Measurements from ENCODE around the gene LCN6. TPM values are rescaled to one million over a fixed set of nuclear protein-coding genes. Genes with fewer than 3 reads are reported as not detected.
"Not testable (repeated sequence)": the region's sequence is repeated elsewhere in the genome, so short reads cannot be mapped to it uniquely, and the experiment has no call there.

Gene LCN6
- total RNA-seq, 1 donor = not detected

DNA sequence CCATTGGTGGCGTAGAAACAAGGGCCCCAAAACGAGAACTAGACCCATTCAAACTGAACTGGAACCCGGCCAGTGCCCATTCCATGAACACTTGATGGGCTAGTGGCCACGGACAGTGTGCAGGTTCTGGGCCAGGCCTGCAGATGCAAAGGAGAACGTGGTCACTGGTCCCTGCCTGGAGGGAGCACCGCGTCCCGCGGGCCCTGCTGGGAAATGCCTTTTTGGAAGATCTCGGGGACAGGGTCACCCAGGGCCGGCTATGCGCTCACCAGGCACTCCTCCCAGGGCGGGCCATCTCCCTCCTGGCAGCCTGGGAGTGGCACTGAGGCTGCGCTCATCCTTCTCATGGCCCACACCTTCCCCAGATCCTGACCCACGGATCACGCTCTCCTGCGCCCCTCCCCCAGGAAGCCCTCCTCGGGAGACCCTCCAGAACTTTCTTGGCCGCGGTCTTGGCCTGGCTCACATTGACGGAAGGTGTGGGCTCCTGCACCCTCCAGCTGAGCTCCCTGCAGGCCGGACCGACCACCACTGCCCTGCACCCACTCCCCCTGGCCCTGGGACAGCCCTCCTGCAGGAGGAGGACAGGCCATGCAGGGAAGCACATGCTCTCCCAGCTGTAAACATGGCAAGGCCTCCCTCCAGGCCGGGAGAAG lies 38.7 kb downstream of the LCN6 start:
- H3K4me3 ChIP-seq (ENCODE audit: low read length) = no peak overlapping the region
- no peaks in the 10 kb centered on the region for H3K9me3 ChIP-seq (ENCODE audit: low read depth, low read length)
- peaks cover 26% of the 10 kb centered on the region for H3K27me3 ChIP-seq (ENCODE audit: insufficient read depth, low read length)
- peaks cover 23% of the 10 kb centered on the region for H3K4me1 ChIP-seq (ENCODE audit: insufficient read depth, low read length)

DNA sequence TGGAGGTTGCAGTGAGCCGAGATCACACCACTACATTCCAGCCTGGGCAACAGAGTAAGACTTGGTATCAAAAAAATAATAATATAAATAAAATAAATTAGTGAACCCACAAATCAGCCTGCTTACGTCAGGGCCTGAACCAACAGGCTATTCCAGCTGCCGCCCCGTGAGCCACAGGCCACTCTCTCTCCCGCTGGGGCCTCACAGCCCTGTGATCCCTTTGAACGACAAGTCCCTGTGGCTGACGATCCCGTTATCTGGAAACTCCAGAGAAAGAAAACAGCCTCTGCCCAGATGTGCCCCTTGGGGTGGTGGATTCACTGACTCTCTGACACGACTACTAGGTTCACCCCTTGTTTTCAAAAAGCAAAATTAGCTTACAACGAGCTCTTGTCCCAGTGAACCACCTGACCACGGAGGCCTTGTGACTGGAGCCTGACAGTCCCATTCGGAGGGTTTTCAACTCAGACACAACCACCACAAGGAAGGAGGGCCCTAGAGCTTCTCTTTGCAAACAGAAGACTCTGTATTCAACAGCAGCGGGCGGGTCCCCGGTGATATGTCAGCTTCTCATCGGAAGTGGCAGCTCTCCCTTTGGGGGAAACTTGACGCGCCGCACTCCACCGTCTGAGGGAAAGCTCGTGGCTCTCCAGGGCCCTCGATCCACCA lies 40.3 kb downstream of the LCN6 start:
- Histone ChIP-seq H3K27me3 (ENCODE audit: insufficient read depth, low read length) (peaks cover 15% of the 10 kb centered on the region), H3K4me3 (ENCODE audit: low read length) (no peak overlapping the region), H3K4me1 (ENCODE audit: insufficient read depth, low read length) (peaks cover 21% of the 10 kb centered on the region), H3K9me3 (ENCODE audit: low read depth, low read length) (no peaks in the 10 kb centered on the region)

DNA sequence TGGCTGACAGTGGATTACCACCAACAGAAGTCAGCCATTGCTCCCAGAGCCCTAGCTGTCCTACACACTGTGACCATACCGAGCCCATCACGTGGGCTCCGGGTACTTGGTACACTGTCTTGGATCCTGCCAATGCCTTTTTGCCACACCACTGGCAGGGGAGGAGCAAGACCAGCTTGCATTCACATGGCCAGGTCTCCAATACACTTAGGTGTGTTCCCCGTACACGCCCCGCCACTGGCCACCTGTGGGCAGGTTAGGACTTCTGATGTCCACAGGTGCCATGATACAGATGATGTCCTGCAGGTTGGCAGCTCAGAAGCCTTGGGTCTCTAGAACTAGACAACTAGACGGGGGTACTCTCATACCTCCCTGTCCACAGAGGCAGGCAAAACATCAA lies 41.3 kb downstream of the LCN6 start:
- H3K27me3 ChIP-seq (ENCODE audit: insufficient read depth, low read length) = peaks cover 13% of the 10 kb centered on the region
- H3K9me3 ChIP-seq (ENCODE audit: low read depth, low read length) = no peaks in the 10 kb centered on the region
- H3K4me3 ChIP-seq (ENCODE audit: low read length) = no peak overlapping the region
- H3K4me1 ChIP-seq (ENCODE audit: insufficient read depth, low read length) = peaks cover 21% of the 10 kb centered on the region

DNA sequence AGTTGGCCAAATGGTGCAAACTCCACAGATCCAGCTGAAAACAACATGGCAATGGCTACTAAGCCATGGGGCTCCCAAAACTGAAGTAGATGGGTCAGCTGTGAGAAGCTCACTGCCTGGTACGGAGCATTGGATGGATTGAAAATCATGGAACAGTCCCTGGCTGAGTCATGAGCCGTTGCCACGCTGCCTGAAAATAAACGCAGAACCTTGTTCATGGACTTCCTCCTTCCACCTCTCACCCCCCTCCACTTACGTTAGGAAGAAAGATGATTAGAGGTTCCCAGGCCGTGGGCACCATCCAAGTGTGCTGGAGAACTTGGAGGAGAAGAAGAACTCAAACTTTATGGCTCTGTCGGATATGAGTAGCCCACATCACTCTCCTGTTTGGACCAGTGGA lies 42.8 kb downstream of the LCN6 start:
- Histone ChIP-seq H3K27me3 (ENCODE audit: insufficient read depth, low read length) (peaks cover 1% of the 10 kb centered on the region), H3K4me1 (ENCODE audit: insufficient read depth, low read length) (peaks cover 28% of the 10 kb centered on the region), H3K9me3 (ENCODE audit: low read depth, low read length) (no peaks in the 10 kb centered on the region), H3K4me3 (ENCODE audit: low read length) (no peak overlapping the region)

- peaks cover 37% of the 10 kb centered on the region for H3K4me1 ChIP-seq (ENCODE audit: insufficient read depth, low read length)
- H3K9me3 ChIP-seq (ENCODE audit: low read depth, low read length); H3K4me3 ChIP-seq (ENCODE audit: low read length); H3K27me3 ChIP-seq (ENCODE audit: insufficient read depth, low read length): not testable (repeated sequence)
Measured at GRCh38 chr9:136704741-136705140, 43.6 kb downstream of the LCN6 start.

GRCh38 chr9:136703276-136703860 lies 45.0 kb downstream of the LCN6 start:
- H3K9me3 ChIP-seq (ENCODE audit: low read depth, low read length) = no peaks in the 10 kb centered on the region
- H3K4me3 ChIP-seq (ENCODE audit: low read length) = no peak overlapping the region
- H3K27me3 ChIP-seq (ENCODE audit: insufficient read depth, low read length) = no peaks in the 10 kb centered on the region
- H3K4me1 ChIP-seq (ENCODE audit: insufficient read depth, low read length) = peaks cover 49% of the 10 kb centered on the region

DNA sequence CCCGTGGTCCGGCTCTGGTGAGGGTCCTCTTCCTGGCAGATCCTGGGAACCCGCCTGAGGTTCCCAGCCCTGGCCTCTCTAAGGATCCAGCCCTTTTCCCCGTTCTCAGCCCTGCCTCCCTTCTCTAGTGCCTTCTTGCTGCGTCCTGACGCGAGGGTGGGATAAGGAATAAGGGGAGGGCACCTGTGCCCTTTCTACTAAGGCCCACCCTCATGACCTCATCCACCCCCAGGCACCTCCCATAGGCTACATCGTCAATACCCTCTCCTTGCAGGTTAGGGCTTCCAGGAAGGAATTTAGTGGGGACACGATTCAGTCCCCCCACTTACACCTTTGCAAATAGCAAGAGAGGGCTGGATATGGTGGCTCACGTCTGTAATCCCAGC lies 46.7 kb downstream of the LCN6 start:
- H3K27me3 ChIP-seq (ENCODE audit: insufficient read depth, low read length) = no peaks in the 10 kb centered on the region
- no peak overlapping the region for H3K4me3 ChIP-seq (ENCODE audit: low read length)
- no peaks in the 10 kb centered on the region for H3K9me3 ChIP-seq (ENCODE audit: low read depth, low read length)
- H3K4me1 ChIP-seq (ENCODE audit: insufficient read depth, low read length) = peaks cover 64% of the 10 kb centered on the region

- Histone ChIP-seq H3K9me3 (ENCODE audit: low read depth, low read length) (no peaks in the 10 kb centered on the region), H3K4me3 (ENCODE audit: low read length) (no peak overlapping the region), H3K27me3 (ENCODE audit: insufficient read depth, low read length) (no peaks in the 10 kb centered on the region), H3K4me1 (ENCODE audit: insufficient read depth, low read length) (peaks cover 68% of the 10 kb centered on the region)
Measured at GRCh38 chr9:136700959-136701667, 47.2 kb downstream of the LCN6 start.

DNA sequence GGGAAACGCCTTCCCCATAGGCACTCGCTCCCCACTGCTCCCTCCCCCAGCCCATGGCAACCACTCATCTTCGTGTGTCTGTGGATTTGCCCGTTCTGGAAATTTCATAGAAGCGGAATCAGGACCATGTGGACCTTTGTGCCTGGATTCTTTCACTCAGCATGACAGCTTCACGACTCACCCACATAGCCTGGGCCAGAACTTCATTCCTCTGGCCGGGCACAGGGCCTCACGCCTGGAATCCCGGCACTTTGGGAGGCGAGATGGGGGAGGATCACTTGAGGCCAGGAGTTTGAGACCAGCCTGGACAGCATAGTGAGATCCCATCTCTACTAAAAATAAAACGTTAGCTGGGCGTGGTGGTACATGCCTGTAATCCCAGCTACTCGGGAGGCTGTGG lies 48.0 kb downstream of the LCN6 start:
- no peaks in the 10 kb centered on the region for H3K27me3 ChIP-seq (ENCODE audit: insufficient read depth, low read length)
- peaks cover 66% of the 10 kb centered on the region for H3K4me1 ChIP-seq (ENCODE audit: insufficient read depth, low read length)
- no peak overlapping the region for H3K4me3 ChIP-seq (ENCODE audit: low read length)
- H3K9me3 ChIP-seq (ENCODE audit: low read depth, low read length) = no peaks in the 10 kb centered on the region

DNA sequence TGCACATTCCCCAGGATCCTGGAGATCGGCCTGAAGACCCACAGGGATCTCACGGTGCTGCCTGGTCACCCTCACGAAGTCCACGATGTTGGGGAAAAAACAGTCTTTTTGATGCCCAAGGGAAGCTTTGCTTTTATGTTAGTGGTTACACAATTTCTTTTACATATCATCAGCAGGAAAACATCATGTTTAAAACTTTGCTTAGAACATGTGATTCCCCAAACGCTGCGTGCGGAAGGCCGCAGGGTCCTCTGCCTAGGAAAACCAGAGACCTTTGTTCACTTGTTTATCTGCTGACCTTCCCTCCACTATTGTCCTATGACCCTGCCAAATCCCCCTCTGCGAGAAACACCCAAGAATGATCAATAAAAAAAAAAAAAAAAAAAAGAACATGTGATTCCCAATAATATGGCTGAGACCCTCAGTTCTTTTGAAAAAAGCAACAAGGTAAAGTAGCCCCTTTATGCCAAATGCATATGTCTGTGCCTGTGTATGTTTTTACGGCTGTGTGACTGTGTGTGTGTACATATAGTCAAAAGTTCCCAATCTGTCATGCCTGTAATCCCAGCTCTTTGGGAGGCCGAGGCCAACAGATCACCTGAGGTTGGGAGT lies 49.6 kb downstream of the LCN6 start:
- peaks cover 66% of the 10 kb centered on the region for H3K4me1 ChIP-seq (ENCODE audit: insufficient read depth, low read length)
- H3K27me3 ChIP-seq (ENCODE audit: insufficient read depth, low read length) = no peaks in the 10 kb centered on the region

GRCh38 chr9:136697821-136698526 lies 50.4 kb downstream of the LCN6 start:
- H3K4me3 ChIP-seq (ENCODE audit: low read length) = no peak overlapping the region
- H3K9me3 ChIP-seq (ENCODE audit: low read depth, low read length) = no peaks in the 10 kb centered on the region
- no peaks in the 10 kb centered on the region for H3K27me3 ChIP-seq (ENCODE audit: insufficient read depth, low read length)
- H3K4me1 ChIP-seq (ENCODE audit: insufficient read depth, low read length) = peaks cover 59% of the 10 kb centered on the region

More for the DNA sequence above, 49.6 kb downstream of the LCN6 start:
- no peak overlapping the region for H3K4me3 ChIP-seq (ENCODE audit: low read length)
- H3K9me3 ChIP-seq (ENCODE audit: low read depth, low read length) = no peaks in the 10 kb centered on the region

DNA sequence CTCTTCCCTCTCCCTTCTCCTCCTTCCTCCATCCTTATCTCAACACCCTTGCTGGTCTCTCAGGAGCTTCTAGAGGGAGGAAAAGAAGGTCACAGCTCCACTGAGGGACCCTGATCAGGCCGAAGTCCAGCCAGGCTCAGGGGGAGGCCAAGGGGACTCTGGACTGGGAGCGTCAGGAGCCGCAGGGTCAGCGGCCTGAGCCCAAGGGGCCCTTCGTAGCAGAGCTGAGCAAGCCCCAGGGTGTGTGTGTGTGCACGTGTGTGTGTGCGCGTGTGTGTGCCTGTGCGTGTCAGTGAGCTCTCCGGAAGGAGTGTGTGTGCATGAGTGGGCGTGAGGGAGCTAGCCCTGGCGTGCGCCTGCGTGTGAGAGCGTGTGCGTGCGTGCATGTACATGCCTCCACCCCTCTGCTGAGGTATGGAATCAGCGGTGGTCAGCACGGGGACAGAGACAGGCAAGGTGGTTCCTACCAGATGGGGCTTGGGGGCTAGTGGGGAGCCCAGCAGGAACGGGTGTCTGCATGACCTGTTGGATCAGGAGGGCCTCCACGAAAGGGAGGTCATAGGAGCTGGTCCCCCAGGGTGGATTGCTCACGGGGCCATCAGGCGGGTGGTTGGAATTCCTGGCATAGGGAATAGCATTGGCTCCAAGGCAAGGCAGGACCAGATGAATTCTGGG lies 51.0 kb downstream of the LCN6 start:
- peaks cover 59% of the 10 kb centered on the region for H3K4me1 ChIP-seq (ENCODE audit: insufficient read depth, low read length)
- H3K9me3 ChIP-seq (ENCODE audit: low read depth, low read length) = no peaks in the 10 kb centered on the region
- H3K27me3 ChIP-seq (ENCODE audit: insufficient read depth, low read length) = no peaks in the 10 kb centered on the region
- H3K4me3 ChIP-seq (ENCODE audit: low read length) = no peak overlapping the region

GRCh38 chr9:136696502-136696901 lies 51.8 kb downstream of the LCN6 start:
- H3K4me1 ChIP-seq (ENCODE audit: insufficient read depth, low read length) = peaks cover 56% of the 10 kb centered on the region
- no peaks in the 10 kb centered on the region for H3K27me3 ChIP-seq (ENCODE audit: insufficient read depth, low read length)
- H3K9me3 ChIP-seq (ENCODE audit: low read depth, low read length) = no peaks in the 10 kb centered on the region
- H3K4me3 ChIP-seq (ENCODE audit: low read length) = no peak overlapping the region

DNA sequence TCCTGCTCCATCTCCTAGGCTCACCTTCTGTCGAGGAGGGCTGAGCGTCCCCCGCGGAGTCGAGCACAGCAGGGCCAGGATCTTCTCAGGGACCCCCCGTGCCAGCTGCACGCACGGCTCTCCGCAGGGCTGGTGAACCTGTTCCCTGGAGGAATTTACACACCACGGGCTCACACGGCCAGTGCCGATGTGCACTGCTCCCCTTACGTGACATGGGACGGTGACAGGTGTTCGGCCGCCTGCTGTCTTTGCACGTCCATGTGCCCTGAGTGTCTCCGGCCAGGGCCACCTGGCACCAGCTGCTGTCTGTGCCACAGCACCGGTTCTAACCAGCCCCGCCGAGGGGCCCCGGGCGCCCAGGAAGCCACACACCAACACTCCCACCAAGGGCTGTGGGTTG lies 52.4 kb downstream of the LCN6 start:
- Histone ChIP-seq H3K9me3 (ENCODE audit: low read depth, low read length) (no peaks in the 10 kb centered on the region), H3K4me1 (ENCODE audit: insufficient read depth, low read length) (peaks cover 50% of the 10 kb centered on the region), H3K27me3 (ENCODE audit: insufficient read depth, low read length) (no peaks in the 10 kb centered on the region), H3K4me3 (ENCODE audit: low read length) (no peak overlapping the region)

All from mononuclear cell (primary cell).